HepG2 (cell line): ENCODE measurements around the gene FNBP1L. TPM values are rescaled to one million over a fixed set of nuclear protein-coding genes. Genes with fewer than 3 reads are reported as not detected.

Source experiments
- ATAC-seq: fragments of 200-7000 bp; cut with Tn5 transposase; 3 replicates; pipeline ENCODE4 v1.9.1; 2020; ENCODE audit warnings: mild to moderate bottlenecking, moderate library complexity
- BruUV-seq: library from RNA; stranded (reverse); fragments of 400-500 nt; replicated peaks from 2 replicates; lab custom pipeline; 2021; lab: Mats Ljungman, UMichigan
- CTCF ChIA-PET: fragments of 300-600 bp; formaldehyde crosslinking; extraction: SDS; loops from one replicate; lab custom pipeline; 2021; ENCODE audit warnings: low total read pairs, inconsistent platforms, low intra/inter-chr PET ratio; lab: Yijun Ruan, JAX
- POLR2A ChIA-PET: fragments of 350-600 bp; sonication (Branson Sonifier 250); formaldehyde crosslinking; loops from one replicate; lab custom pipeline; 2020; ENCODE audit warnings: antibody characterized with exemption, inconsistent platforms; lab: Yijun Ruan, JAX
- DNase-seq: peaks from one replicate; pipeline ENCODE4 v3.0.0-alpha.2; 2015; ENCODE audit warnings: low spot score
- FAIRE-seq: peaks from 3 replicates; lab custom pipeline; 2011; peaks lifted over from hg19 to GRCh38; lab: Jason Lieb, UNC
- H2AFZ ChIP-seq: one replicate; pipeline ENCODE4 v1.6.1; 2011; ENCODE audit warnings: low read length, inconsistent platforms
- H3K27ac ChIP-seq: fragments of 300-600 bp; 3 replicates; pipeline ENCODE4 v1.8.0; 2011; ENCODE audit warnings: mixed run types, mild to moderate bottlenecking, mixed read lengths, low read length, inconsistent platforms; ENCODE audit not compliant: insufficient read depth; ENCODE audit errors: extremely low read length
- H3K27me3 ChIP-seq, 2 experiments: fragments of 200-600 bp in 1 of 2; 2 replicates in 1 of 2; 3 replicates in 1 of 2; pipeline versions ENCODE4 v1.6.0 to v1.8.0; 2011; ENCODE audit warnings: low read length in 2 of 2, mild to moderate bottlenecking in 2 of 2, moderate library complexity in 2 of 2, inconsistent platforms in 1 of 2; ENCODE audit not compliant: insufficient read depth in 2 of 2, control insufficient read depth in 1 of 2
- H3K36me3 ChIP-seq, 2 experiments: fragments of 200-600 bp in 1 of 2; replicated peaks in 1 of 2; 2 replicates in 1 of 2; 3 replicates in 1 of 2; pipeline versions ENCODE4 v1.5.1 to v1.8.0; 2011; ENCODE audit warnings: low read length in 2 of 2, inconsistent platforms in 1 of 2; ENCODE audit not compliant: insufficient read depth in 2 of 2, control insufficient read depth in 1 of 2
- H3K4me1 ChIP-seq: 2 replicates; pipeline ENCODE4 v1.5.1; 2012; ENCODE audit warnings: low read length, inconsistent platforms; ENCODE audit not compliant: insufficient read depth
- H3K4me2 ChIP-seq: 2 replicates; pipeline ENCODE4 v1.6.0; 2011; ENCODE audit warnings: low read depth, low read length, inconsistent platforms
- H3K4me3 ChIP-seq, 3 experiments: fragments of 200-600 bp in 1 of 3; sonication (generic), shearing (Covaris generic) in 1 of 3; replicated peaks in 1 of 3; 2 replicates each; pipeline ENCODE4 v1.5.1; 2011 to 2016; ENCODE audit warnings: low read length in 3 of 3, inconsistent platforms in 2 of 3, low read depth in 2 of 3, mild to moderate bottlenecking in 2 of 3, control low read depth in 1 of 3, mixed read lengths in 1 of 3; ENCODE audit not compliant: insufficient read depth in 1 of 3
- H3K79me2 ChIP-seq: one replicate; pipeline ENCODE4 v1.6.1; 2011; ENCODE audit warnings: low read length, inconsistent platforms; ENCODE audit not compliant: insufficient read depth
- H3K9ac ChIP-seq: 2 replicates; pipeline ENCODE4 v1.6.0; 2011; ENCODE audit warnings: mild to moderate bottlenecking, low read depth, low read length, inconsistent platforms; ENCODE audit not compliant: insufficient read depth
- H3K9me3 ChIP-seq: 2 replicates; pipeline ENCODE4 v1.5.1; 2012; ENCODE audit warnings: mild to moderate bottlenecking, low read length
- H4K20me1 ChIP-seq: 2 replicates; pipeline ENCODE4 v1.6.0; 2011; ENCODE audit warnings: inconsistent platforms, mild to moderate bottlenecking, low read length, moderate library complexity; ENCODE audit not compliant: insufficient read depth
- BRCA1 ChIP-seq: sonication (generic); formaldehyde crosslinking; IDR thresholded peaks from 2 replicates; pipeline ENCODE4 v1.4.0; 2020; ENCODE audit warnings: missing genetic modification reagents
- CBX5 ChIP-seq: sonication (generic); formaldehyde crosslinking; IDR thresholded peaks from 2 replicates; pipeline ENCODE4 v1.4.0; 2020; ENCODE audit warnings: missing genetic modification reagents, borderline replicate concordance
- JUN ChIP-seq: sonication (generic); formaldehyde crosslinking; IDR thresholded peaks from 2 replicates; pipeline ENCODE4 v1.4.0; 2020; ENCODE audit warnings: mild to moderate bottlenecking, missing genetic modification reagents
- KDM5B ChIP-seq: sonication (generic); formaldehyde crosslinking; IDR thresholded peaks from 2 replicates; pipeline ENCODE4 v1.4.0; 2020; ENCODE audit warnings: missing genetic modification reagents, mild to moderate bottlenecking, borderline replicate concordance
- MYNN ChIP-seq: sonication (generic); formaldehyde crosslinking; IDR thresholded peaks from 2 replicates; pipeline ENCODE4 v1.4.0; 2020; ENCODE audit warnings: mild to moderate bottlenecking, low read depth, missing genetic modification reagents
- NCOR1 ChIP-seq: fragments of 200-600 bp; sonication (generic); IDR thresholded peaks from 2 replicates; pipeline ENCODE4 v1.7.0; 2017; ENCODE audit warnings: antibody characterized with exemption, low read length, borderline replicate concordance
- NR2F6 ChIP-seq, 2 experiments: IDR thresholded peaks; 2 replicates each; pipeline ENCODE4 v1.6.1; 2016; ENCODE audit warnings: antibody characterized with exemption in 1 of 2, mild to moderate bottlenecking in 1 of 2
- POGZ ChIP-seq: sonication (generic); formaldehyde crosslinking; IDR thresholded peaks from 2 replicates; pipeline ENCODE4 v1.4.0; 2020; ENCODE audit warnings: mild to moderate bottlenecking, missing genetic modification reagents
- POLR2G ChIP-seq: fragments of 200-400 bp; formaldehyde crosslinking; IDR thresholded peaks from 2 replicates; pipeline ENCODE4 v1.6.1; 2018; ENCODE audit warnings: mild to moderate bottlenecking, low read depth, low read length, moderate library complexity
- WIZ ChIP-seq: sonication (generic); formaldehyde crosslinking; IDR thresholded peaks from 2 replicates; pipeline ENCODE4 v1.5.1; 2020; ENCODE audit warnings: mild to moderate bottlenecking, missing genetic modification reagents
- ZNF205 ChIP-seq: IDR thresholded peaks from 2 replicates; pipeline ENCODE4 v1.6.1; 2018; ENCODE audit warnings: missing biosample characterization, missing genetic modification reagents
- ZNF33B ChIP-seq: sonication (generic); formaldehyde crosslinking; IDR thresholded peaks from 2 replicates; pipeline ENCODE4 v1.5.1; 2020; ENCODE audit warnings: mild to moderate bottlenecking, missing genetic modification reagents
- ZNF776 ChIP-seq: sonication (generic); formaldehyde crosslinking; IDR thresholded peaks from 2 replicates; pipeline ENCODE4 v1.4.0; 2020; ENCODE audit warnings: mild to moderate bottlenecking, missing genetic modification reagents
- WGBS: methylation state at CpG from one replicate; pipeline ENCODE4 v1.1.6; 2017; ENCODE audit warnings: low lambda C conversion rate; 5-methylcytosine and 5-hydroxymethylcytosine counted together
- in situ Hi-C: cut with HindIII; loops from 2 replicates; pipeline ENCODE4 v1.10.0; 2017; ENCODE audit warnings: low pct_unique_long_range_greater_than_20kb; ENCODE audit not compliant: extremely low pct_ligation_motif_present
- intact Hi-C: fragments of 100-400 bp; cut with micrococcal nuclease; formaldehyde crosslinking; loops from one replicate; pipeline ENCODE4 v1.10.0; 2022; ENCODE audit not compliant: unreplicated experiment
- polyA plus RNA-seq, 8 experiments: library from polyadenylated mRNA; depleted of rRNA in 3 of 8; stranded (reverse) in 7 of 8; unstranded in 1 of 8; fragments of >200 nt; fragmentation: Illumina TruSeq in 4 of 8; extraction: Trizol in 4 of 8; gene quantifications; 2 replicates each; pipeline versions ENCODE4 v1.2.1 to v1.2.3, GENCODE V29; 2011 to 2016; ENCODE audit warnings: low read depth in 4 of 8, missing spikeins in 1 of 8, mixed read lengths in 1 of 8; ENCODE audit not compliant: insufficient read depth in 1 of 8
- total RNA-seq, 5 experiments: library from RNA; depleted of rRNA; stranded (reverse); fragments of >200 nt; fragmentation: Illumina TruSeq; extraction: Trizol; gene quantifications; 2 replicates each; pipeline ENCODE4 v1.2.3, GENCODE V29; 2016; ENCODE audit warnings: low read depth in 1 of 5
- TF ChIP-seq, protein P1 (sequence below): sonication (generic); formaldehyde crosslinking; IDR thresholded peaks from 2 replicates; pipeline ENCODE4 v1.9.0; 2021; ENCODE audit warnings: missing genetic modification reagents, borderline replicate concordance

FNBP1L gene
- total and polyA plus RNA-seq, 2 of the 13 experiments (the other 11 are each of a cell fraction or from before 2014, with no cell fraction given), result 24.1 to 27.1 TPM

DNA sequence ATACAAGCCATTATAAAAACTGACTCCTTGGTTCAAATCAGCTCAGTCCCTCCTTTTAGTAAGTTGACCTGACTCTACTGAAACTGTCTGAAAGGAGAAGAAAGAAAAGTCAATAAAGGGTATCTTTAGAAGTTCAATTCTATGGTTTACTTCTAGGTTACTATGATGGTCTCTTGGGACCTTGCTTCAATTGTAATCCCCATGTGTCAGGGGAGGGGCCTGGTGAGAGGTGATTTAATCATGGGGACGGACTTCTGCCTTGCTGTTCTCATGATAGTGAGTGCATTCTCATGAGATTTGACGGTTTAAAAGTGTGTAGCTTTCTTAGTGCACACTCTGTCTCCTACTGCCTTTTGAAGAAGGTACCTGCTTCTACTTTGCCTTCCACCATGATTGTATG is 31.7 kb upstream of the FNBP1L start:
- in situ Hi-C loops, result no loop called here
- no peak for ATAC-seq

More for the DNA sequence above, 31.7 kb upstream of the FNBP1L start:
- Histone ChIP-seq H3K9ac (no peak overlapping the region), H3K9me3 (no peaks in the 10 kb centered on the region), H3K27me3 (peaks cover 0 to 5% of the 10 kb centered on the region in 2 experiments; a peak in 2 of 5 replicates), H3K27ac (no peak overlapping the region), H3K36me3 (no peaks in the 10 kb centered on the region), H3K4me3 (no peak overlapping the region), H3K79me2 (no peaks in the 10 kb centered on the region), H2AFZ (no peak overlapping the region)
- DNase-seq (no peak), FAIRE-seq (no peak)
- CTCF ChIA-PET, result no interaction called here
- intact Hi-C loops, result no loop called here
- 6% methylated on average over 2 of the region's 2 CpGs for WGBS
- no peak for TF ChIP-seq CBX5 (CRISPR knock-in tag)
- no peak for TF ChIP-seq MYNN (CRISPR knock-in tag)
- no peak for TF ChIP-seq ZNF776
- TF ChIP-seq POGZ (CRISPR knock-in tag), result no peak
- TF ChIP-seq NCOR1, result no peak
- TF ChIP-seq, protein P1, sequence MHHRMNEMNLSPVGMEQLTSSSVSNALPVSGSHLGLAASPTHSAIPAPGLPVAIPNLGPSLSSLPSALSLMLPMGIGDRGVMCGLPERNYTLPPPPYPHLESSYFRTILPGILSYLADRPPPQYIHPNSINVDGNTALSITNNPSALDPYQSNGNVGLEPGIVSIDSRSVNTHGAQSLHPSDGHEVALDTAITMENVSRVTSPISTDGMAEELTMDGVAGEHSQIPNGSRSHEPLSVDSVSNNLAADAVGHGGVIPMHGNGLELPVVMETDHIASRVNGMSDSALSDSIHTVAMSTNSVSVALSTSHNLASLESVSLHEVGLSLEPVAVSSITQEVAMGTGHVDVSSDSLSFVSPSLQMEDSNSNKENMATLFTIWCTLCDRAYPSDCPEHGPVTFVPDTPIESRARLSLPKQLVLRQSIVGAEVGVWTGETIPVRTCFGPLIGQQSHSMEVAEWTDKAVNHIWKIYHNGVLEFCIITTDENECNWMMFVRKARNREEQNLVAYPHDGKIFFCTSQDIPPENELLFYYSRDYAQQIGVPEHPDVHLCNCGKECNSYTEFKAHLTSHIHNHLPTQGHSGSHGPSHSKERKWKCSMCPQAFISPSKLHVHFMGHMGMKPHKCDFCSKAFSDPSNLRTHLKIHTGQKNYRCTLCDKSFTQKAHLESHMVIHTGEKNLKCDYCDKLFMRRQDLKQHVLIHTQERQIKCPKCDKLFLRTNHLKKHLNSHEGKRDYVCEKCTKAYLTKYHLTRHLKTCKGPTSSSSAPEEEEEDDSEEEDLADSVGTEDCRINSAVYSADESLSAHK (CRISPR knock-in tag), result no peak
- no peak for TF ChIP-seq NR2F6 (IDR thresholded peaks at IDR 0.05)
- TF ChIP-seq NR2F6 (CRISPR knock-in tag; IDR thresholded peaks at IDR 0.05), result no peak
- TF ChIP-seq POLR2G, result no peak
- no peak for TF ChIP-seq KDM5B (CRISPR knock-in tag)
- no peak for TF ChIP-seq ZNF33B (CRISPR knock-in tag)
- no peak for TF ChIP-seq ZNF205
- TF ChIP-seq WIZ (CRISPR knock-in tag), result no peak
- TF ChIP-seq JUN, result no peak
- no peak for TF ChIP-seq BRCA1 (CRISPR knock-in tag)
- TF ChIP-seq, all 625 proteins: peak for 0
- no TSS peak for BruUV-seq
- H4K20me1 ChIP-seq, result no peaks in the 10 kb centered on the region
- POLR2A ChIA-PET, result no interaction called here
- H3K4me1 ChIP-seq, result 0 out of 2 replicates have a peak, but pooled peaks cover 6% of the 10 kb centered on the region
- H3K4me2 ChIP-seq, result no peak overlapping the region
